Central memory CD4-positive, alpha-beta T cell (primary cell): ENCODE data around the gene TBCD.
"Not testable (repeated sequence)": the region's sequence is repeated elsewhere in the genome, so short reads cannot be mapped to it uniquely, and the experiment has no call there.

Source experiments
- DNase-seq: peaks from one replicate; pipeline ENCODE4 v3.0.0; 2022

TBCD gene

GRCh38 chr17:82960419-82961271 is 208.8 kb downstream of the TBCD start:
- DNase-seq: no peak

- no peak for DNase-seq
Measured at GRCh38 chr17:82961366-82962162, 209.7 kb downstream of the TBCD start.

GRCh38 chr17:82962163-82962720 is 210.4 kb downstream of the TBCD start:
- no peak for DNase-seq

DNA sequence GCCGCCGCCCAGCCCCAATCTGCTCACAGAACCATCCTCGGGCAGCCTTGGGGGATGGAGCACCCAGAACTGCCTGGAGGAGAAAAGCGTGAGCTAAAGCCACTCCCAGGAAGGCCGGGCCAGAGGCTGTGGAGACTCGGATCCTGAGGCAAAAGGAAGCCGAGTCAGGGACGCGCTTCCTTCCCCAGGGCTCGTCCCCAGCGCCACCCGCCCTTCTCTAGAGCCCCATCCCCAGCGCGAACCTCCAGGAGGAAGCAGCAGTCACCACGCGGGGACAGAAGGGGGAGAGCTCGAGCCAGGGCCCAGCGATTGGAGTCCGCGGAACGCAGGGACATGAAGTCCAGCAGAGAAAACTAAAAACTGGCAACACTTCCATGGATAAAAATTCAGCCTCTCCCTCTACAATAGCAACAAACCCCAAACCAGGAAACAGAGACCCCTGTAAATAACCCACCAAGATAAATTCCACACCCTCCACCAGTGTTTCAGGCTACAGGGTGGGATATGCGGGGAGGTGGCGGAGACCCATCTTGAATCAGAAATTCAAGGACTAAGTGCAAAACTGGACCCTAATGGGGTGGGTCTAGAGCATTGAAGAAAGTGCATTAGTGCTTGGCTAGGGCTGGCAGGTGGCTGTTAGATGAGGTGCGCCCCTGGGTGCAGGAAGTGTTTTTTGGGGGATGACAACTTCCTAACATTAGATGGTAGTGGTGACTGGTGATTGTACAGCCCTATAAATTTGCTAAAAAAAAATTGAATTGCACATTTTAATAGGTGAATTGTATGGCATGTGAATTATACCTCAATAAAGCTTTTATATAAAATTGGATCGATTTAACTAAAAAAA is 211.5 kb downstream of the TBCD start:
- DNase-seq: no peak

DNA sequence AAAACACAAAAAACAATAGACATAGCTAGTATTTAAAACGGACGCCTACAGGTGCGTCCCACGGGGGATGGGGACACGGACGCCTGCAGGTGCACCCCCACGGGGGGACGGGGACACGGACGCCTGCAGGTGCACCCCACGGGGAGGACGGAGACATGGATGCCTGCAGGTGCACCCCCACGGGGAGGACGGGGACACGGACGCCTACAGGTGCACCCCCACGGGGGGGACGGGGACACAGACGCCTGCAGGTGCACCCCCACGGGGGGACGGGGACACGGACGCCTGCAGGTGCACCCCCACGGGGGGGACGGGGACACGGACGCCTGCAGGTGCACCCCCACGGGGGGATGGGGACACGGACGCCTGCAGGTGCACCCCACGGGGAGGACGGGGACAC is 212.6 kb downstream of the TBCD start:
- DNase-seq: not testable (repeated sequence)

- no peak for DNase-seq
Measured at GRCh38 chr17:82964851-82965341, 213.0 kb downstream of the TBCD start.

DNA sequence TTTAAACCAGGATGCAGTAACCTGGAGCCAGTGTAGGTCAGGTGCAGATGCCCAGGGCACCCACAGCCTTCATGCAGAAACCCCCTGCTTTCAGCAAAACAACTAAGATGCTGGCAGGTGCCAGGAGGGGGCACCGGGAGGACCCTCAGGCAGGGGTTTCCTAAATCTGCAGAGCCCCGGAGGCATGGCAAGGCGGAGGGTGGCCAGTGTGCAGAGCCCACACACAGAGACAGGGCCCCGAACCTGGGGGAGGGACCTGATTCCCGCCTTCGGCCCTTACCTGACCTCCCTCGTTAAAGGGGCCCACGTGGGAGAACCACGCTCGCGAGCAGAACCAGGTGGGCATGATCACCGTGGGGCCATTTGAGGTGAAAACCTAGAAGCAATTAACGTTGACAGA is 213.5 kb downstream of the TBCD start:
- no peak for DNase-seq

DNA sequence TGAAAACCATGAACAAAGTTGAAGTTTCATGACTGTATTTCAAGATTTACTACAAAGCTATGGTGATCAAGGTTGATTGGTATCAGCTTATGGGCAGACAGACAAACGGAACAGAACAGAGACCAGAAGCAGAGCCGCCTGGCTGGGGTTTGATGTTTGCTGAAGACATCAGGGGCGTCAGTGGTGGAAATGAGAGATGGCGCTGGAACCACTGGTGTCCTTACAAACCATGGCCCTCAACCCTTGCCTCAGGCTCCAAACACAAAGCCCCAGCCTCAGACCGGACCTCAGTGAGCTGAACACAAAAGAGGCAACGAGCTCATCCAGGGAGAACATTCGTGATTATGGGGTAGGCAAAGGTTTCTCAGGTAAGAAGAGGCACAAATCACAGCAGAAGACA is 214.6 kb downstream of the TBCD start:
- no peak for DNase-seq

- DNase-seq: no peak
Measured at GRCh38 chr17:82967268-82968032, 215.6 kb downstream of the TBCD start.

GRCh38 chr17:82968033-82968841 is 216.4 kb downstream of the TBCD start:
- DNase-seq: not testable (repeated sequence)

- DNase-seq: no peak
Measured at GRCh38 chr17:82970067-82970466, 218.2 kb downstream of the TBCD start.

DNA sequence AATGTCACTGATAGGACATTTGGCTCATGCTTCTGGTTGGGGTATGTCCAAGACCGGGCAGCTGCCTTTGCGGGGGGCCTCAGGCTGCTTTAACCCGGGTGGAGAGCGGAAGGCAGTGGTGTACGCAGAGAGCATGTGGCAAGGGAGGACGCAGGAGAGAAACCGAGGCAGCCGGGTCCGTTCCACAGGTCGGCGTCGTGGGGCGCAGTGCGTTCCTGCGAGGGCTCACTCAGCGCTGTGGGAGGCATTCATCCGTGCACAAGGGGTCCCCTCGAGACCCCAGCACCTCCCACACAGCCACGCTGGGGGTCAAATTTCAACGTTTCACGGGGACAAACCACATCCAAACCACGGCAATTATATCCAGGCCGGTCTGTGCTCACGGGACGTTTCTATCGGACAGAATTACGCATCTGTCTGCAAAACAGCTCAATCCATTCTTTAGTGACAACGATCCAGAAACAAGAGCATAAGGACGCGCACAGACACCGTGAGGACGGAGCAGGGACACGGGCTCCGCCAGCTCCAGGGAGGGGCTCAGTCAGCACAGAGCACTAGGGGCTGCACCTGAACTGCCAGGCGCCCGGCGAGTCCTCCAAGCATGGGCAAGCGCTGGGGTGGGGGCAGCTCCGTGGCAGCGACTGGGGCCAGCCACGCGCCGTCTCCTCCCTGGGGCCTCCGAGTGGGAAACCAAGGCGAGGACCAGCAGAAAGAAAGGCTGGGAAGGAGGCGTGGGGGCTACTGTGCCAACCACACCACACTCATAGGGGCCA is 219.1 kb downstream of the TBCD start:
- DNase-seq: no peak

DNA sequence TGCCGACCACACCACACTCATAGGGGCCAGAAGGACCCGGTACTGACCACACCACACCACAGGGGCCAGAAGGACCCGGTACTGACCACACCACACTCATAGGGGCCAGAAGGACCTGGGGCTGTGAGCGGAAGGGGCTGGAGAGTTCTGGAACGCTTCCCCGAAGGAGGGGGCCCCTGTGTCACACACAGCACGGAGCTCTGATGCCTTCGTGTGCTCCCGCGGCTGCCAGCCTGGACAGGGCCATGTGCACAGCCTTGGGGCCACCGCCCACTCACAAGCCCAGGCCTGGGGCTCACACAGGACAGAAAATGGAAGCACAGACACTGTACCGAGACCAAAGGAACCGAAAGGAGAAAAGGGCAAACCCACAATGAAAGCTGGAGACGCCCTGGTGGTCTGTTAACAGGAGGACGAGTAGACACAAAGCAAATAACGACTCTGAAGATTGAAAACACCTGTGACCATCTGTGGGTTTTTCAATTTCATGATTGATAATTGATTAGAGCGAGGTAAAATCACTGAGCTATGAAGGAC is 221.0 kb downstream of the TBCD start:
- no peak for DNase-seq

- DNase-seq: no peak
Measured at GRCh38 chr17:82973456-82974135, 221.7 kb downstream of the TBCD start.

DNA sequence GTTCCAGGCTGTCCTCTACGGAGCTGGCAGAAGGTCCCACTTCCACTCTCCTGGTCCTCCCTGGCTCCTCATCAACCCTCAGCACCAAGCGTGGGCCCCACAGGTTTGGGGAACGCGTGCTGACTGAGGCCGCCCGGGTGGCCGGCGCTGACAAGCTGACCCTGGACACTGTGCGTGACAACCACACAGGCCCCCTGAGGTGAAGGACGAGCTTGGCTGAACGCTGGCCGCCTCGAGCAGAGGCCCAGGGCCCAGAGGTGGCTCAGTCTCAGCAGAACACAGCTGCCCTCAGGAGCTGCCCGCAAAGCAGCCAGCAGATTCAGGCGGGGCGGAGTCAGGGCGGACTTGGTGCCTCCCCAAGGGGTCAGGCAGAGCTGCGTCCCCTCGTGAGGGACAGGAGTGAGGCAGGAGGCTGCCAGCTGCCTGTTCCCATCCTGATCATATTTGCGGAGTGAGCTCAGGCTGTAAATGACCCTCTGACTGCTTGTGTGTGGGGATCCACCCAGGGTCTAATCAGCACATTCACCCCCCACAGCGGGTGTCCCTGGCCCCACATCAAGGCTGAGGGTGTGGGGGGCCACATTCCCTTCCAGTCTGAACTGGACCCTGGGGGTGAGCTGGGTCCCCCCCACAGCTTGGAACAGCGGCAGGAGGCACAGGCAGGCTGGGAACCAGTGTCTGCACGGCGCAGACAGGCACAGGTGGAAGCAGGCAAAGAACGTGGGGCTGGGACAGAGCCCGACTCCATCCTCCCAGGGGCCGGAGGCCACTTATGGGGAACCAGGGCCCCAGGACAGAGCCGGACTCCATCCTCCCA is 222.5 kb downstream of the TBCD start:
- no peak for DNase-seq

DNA sequence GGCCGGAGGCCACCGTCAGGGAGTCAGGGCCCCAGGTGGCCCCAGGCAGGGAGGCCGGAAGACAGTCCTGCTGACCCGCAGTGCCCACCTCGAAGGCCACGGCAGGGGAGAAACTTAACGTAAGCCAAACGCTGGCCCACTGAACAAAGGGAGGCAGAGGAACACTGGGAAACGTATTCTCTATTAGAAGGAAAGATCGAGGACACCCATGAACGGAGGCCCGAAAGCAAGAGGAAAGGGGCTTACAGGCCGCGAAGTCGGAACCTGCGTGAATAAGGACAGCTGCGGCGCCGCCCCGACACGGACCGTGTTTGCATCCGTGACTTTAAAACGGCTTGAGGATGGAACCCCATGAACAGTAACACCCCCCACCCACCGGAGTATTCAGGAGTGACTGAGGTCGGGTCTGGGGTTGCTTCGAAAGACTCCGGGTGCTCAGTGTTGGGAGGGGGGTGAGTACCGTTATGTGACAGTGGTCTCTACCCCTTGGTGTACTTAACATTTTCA is 225.2 kb downstream of the TBCD start:
- DNase-seq: no peak

DNA sequence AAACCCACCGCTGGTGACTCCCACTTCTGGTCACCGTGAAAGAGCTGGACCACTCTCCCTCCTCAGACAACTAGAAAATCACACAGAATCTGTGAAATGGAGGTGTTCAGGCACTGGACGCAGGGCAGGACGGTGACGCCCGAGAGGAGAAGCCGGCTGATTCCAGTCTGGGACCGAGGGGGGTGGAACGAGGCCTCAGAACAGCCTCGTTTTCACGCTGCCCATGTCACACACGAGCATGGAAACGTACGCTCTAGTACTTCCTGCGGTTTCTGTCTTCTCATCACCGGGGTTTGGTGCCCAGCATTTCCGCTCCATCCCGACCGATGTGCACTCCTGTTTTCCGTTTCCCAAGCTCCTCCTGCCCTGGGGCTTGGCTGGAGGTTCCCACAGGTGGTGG is 225.7 kb downstream of the TBCD start:
- no peak for DNase-seq

- peak; percentile 36 for DNase-seq
Measured at GRCh38 chr17:82978765-82979349, 227.0 kb downstream of the TBCD start.
